Nephron progenitor cell (in vitro differentiated cells): ENCODE data around the gene MED8.
"Not testable (repeated sequence)": the region's sequence is repeated elsewhere in the genome, so short reads cannot be mapped to it uniquely, and the experiment has no call there.

ENCODE experiments used
- DNase-seq: peaks from one replicate; pipeline ENCODE4 v3.0.0; 2021
- H3K27ac Mint-ChIP-seq: 2 replicates; pipeline ENCODE4 v1.8.0; 2021; ENCODE audit warnings: mild to moderate bottlenecking, moderate library complexity, mixed read lengths
- H3K27me3 Mint-ChIP-seq: 2 replicates; pipeline ENCODE4 v1.8.0; 2021; ENCODE audit warnings: mild to moderate bottlenecking, low read depth, mixed read lengths; ENCODE audit not compliant: poor library complexity
- H3K36me3 Mint-ChIP-seq: 2 replicates; pipeline ENCODE4 v1.8.0; 2021; ENCODE audit warnings: low read depth, mixed read lengths
- H3K4me1 Mint-ChIP-seq: 2 replicates; pipeline ENCODE4 v1.8.0; 2021; ENCODE audit warnings: mixed read lengths
- H3K4me3 Mint-ChIP-seq: 2 replicates; pipeline ENCODE4 v1.8.0; 2021; ENCODE audit warnings: mild to moderate bottlenecking, moderate library complexity, mixed read lengths
- H3K9me3 Mint-ChIP-seq: 2 replicates; pipeline ENCODE4 v1.8.0; 2021; ENCODE audit warnings: mild to moderate bottlenecking, moderate library complexity, mixed read lengths
- TF ChIP-seq, protein P1 (sequence below): fragments of 200-600 bp; sonication (generic); IDR thresholded peaks from 2 replicates; pipeline ENCODE4 v1.5.0; 2021; ENCODE audit warnings: antibody characterized with exemption

Gene MED8

DNA sequence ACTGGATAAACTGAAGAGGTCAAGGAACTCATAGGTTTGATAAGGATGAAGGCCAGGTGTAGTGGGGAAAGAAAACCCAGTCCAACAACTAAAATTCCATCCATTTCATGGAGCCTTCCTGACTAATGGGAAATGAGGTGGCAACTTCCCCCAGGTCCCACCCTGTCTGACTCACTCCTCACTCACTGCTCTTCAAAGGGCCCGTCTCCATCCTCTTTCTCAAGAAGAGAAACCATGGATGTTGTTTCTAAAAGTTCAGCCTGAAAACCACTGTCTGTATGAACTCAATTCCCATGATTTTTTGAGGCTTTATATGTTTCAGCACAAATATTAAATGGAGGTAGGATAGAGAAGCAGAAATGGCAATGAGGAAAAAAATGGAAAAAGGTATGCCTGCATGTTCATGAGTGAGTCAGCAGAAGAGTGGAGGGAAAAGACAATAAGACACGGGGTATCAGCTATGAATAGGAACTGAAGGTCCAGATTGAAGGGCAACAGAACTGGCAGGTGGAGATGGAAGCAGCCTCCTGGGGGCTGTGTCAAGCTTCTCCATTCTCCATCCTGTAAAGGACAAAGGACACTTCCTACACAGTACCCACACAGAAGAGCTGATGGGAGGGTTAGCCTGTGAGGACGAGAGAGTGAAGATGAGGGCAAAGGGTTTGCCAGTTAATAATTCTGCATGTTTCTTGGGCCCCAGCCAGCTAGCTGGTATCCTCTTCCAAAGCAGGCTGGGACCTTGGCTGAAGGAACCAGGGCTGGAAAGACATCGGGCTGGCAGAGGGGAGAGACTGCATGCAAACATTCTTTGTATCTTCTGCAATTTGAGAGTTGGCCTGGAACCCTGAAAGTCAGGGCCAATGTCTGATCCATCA lies 16.3 kb downstream of the MED8 start:
- TF ChIP-seq, protein P1, sequence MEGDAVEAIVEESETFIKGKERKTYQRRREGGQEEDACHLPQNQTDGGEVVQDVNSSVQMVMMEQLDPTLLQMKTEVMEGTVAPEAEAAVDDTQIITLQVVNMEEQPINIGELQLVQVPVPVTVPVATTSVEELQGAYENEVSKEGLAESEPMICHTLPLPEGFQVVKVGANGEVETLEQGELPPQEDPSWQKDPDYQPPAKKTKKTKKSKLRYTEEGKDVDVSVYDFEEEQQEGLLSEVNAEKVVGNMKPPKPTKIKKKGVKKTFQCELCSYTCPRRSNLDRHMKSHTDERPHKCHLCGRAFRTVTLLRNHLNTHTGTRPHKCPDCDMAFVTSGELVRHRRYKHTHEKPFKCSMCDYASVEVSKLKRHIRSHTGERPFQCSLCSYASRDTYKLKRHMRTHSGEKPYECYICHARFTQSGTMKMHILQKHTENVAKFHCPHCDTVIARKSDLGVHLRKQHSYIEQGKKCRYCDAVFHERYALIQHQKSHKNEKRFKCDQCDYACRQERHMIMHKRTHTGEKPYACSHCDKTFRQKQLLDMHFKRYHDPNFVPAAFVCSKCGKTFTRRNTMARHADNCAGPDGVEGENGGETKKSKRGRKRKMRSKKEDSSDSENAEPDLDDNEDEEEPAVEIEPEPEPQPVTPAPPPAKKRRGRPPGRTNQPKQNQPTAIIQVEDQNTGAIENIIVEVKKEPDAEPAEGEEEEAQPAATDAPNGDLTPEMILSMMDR = no peak
- H3K27ac Mint-ChIP-seq = no peak overlapping the region
- no peaks in the 10 kb centered on the region for H3K9me3 Mint-ChIP-seq
- H3K27me3 Mint-ChIP-seq = peaks cover 5% of the 10 kb centered on the region
- H3K4me3 Mint-ChIP-seq = no peak overlapping the region
- peaks cover 14% of the 10 kb centered on the region for H3K4me1 Mint-ChIP-seq
- no peak for DNase-seq
- H3K36me3 Mint-ChIP-seq = no peaks in the 10 kb centered on the region

DNA sequence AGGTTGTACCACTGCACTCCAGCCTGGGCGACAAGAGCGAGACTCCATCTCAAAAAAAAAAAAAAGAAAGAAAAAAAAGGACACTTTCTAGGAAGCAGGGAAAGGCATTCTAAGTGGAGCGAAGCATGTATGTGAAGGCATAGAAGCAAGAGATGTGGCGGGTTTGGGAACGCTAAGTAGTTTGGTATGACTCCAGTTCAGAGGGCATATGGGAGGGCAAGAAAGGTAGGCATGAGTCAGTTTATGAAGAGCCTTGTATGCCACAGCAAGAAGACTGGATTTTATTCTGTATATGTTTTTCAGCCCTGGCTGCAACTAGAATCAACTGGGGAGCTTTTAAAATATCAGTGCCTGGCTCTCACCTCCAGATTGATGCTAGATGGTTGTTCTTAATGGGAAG lies 17.4 kb downstream of the MED8 start:
- TF ChIP-seq, protein P1 = no peak
- DNase-seq = no peak
- peaks cover 5% of the 10 kb centered on the region for H3K27me3 Mint-ChIP-seq
- peaks cover 19% of the 10 kb centered on the region for H3K4me1 Mint-ChIP-seq
- H3K4me3 Mint-ChIP-seq = no peak overlapping the region
- H3K9me3 Mint-ChIP-seq = no peaks in the 10 kb centered on the region
- H3K27ac Mint-ChIP-seq = no peak overlapping the region
- no peaks in the 10 kb centered on the region for H3K36me3 Mint-ChIP-seq

DNA sequence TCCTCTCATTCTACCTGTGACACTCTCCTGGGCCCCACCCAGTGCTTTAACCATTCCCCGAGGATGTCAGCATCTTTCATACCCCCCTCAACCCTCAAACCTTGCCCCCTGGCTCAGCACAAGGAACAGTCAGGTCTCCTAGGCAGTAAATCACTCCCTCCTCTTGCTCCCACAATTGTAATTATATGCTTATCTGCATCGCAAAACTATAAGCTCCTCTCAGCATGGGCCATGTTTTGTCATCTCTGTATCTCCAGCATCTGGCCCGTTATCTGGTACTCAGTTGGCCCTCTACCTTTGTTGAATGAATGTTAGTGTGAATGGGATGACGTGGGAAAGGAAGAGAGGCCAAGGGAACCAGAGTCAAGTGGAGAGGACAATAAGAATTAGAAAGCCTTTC lies 19.0 kb downstream of the MED8 start:
- no peak for DNase-seq
- Mint-ChIP-seq H3K4me3 (peak overlapping the region; percentile 9), H3K27ac (no peak overlapping the region), H3K27me3 (peaks cover 8% of the 10 kb centered on the region), H3K4me1 (peaks cover 31% of the 10 kb centered on the region), H3K36me3 (peaks cover 6% of the 10 kb centered on the region), H3K9me3 (no peaks in the 10 kb centered on the region)
- TF ChIP-seq, protein P1 = no peak

DNA sequence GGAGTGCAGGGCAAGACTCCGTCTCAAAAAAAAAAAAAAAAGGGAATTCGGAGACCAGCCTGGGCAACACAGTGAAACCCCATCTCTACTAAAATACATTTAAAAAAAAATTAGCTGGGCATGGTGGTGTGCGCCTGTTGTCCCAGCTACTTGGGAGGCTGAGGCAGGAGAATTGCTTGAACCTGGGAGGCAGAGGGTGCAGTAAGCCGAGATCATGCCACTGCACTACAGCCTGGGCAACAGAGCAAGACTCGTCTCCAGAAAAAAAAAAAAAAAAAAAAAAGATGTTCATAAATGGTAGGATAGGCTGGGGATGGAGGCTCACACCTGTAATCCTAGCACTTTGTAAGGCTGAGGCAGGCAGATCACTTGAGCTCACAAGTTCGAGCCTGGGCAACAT lies 19.8 kb downstream of the MED8 start:
- H3K4me3 Mint-ChIP-seq, H3K27ac Mint-ChIP-seq, DNase-seq, H3K9me3 Mint-ChIP-seq, H3K27me3 Mint-ChIP-seq: not testable (repeated sequence)
- H3K36me3 Mint-ChIP-seq = peaks cover 14% of the 10 kb centered on the region
- peaks cover 34% of the 10 kb centered on the region for H3K4me1 Mint-ChIP-seq

DNA sequence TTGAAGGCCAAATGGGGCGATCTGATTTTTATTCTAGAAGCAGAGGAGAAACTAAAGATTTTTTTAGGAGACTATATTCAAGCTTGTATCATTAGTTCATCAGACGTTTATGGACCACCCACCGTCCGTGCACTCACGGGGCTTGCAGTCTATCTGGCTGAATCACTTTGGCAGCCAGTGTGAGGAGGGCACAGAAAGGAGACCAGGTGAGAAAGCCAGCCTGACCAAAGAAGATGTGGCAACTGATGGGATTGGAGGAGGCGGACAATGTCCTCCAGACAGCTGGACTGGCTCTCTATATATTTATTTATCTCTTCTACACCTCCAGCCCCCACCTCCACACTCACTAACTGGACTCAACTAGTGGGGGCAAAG lies 21.0 kb downstream of the MED8 start:
- H3K9me3 Mint-ChIP-seq = no peaks in the 10 kb centered on the region
- H3K36me3 Mint-ChIP-seq = peaks cover 19% of the 10 kb centered on the region
- H3K27ac Mint-ChIP-seq = peak overlapping the region; percentile 93
- peaks cover 34% of the 10 kb centered on the region for H3K4me1 Mint-ChIP-seq
- DNase-seq = no peak
- TF ChIP-seq, protein P1 = no peak
- H3K4me3 Mint-ChIP-seq = peak overlapping the region; percentile 86
- peaks cover 8% of the 10 kb centered on the region for H3K27me3 Mint-ChIP-seq

DNA sequence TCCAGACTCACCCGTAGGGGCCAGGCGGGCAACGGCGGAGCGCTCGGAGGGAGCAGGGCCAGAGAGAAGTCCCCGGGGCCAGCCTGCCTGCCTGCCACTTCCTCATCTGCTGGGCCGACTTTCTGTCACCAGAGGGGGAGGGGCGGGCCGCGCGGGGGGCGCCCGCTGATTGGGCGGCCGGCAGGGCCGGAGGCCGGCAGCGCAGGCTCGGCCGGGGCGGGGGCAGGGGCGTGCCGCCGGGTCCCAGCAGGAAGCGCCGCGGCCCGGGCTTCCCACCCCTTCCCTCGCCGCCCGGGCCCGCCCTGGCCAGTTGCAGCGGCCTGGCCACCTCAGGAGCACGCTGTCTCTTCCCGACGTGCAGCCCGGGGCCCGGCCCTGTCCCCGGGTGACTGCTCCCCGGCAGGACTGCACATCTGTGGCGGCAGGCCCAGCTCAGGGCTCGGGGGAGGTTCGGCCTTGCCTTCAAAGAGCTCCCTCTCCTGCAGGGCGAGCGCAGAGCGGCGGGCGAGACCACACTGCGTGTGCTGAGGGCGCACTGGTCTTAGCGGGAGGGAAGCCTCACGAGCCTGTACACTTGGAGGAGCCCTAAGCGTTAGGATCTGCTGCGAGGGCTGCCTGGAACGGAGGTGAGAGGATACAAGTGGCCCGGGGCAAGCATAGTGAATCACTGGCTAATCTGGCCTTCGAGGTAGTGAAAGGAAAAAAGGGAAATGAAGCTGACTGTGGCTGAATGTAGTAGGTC lies 21.5 kb downstream of the MED8 start, which contains the start of gene ELOVL1:
ELOVL1 (minus strand) TSS at position 108 of the 742 bp plus-strand sequence. CDS start 2,402 bp downstream, outside the sequence.
- Mint-ChIP-seq H3K27ac (peak within 1 kb of the TSS; percentile 93), H3K36me3 (peaks cover 22% of the 10 kb centered on the region), H3K4me1 (peaks cover 38% of the 10 kb centered on the region), H3K27me3 (peaks cover 8% of the 10 kb centered on the region), H3K4me3 (peak within 1 kb of the TSS; percentile 86), H3K9me3 (no peaks in the 10 kb centered on the region)
- TF ChIP-seq, protein P1 = no peak
- DNase-seq = peak; percentile 95
